ENCODE results near the gene GABRB2.

The GABRB2 gene

GRCh38 chr5:161387121-161387520, 159.4 kb downstream of the GABRB2 start:
- no peak for DNase-seq (ENCODE audit: low spot score)

GRCh38 chr5:161385027-161385426, 161.5 kb downstream of the GABRB2 start:
- no peak for DNase-seq (ENCODE audit: low spot score)

- DNase-seq (ENCODE audit: low spot score), result no peak
Observed at GRCh38 chr5:161382685-161383084, 163.8 kb downstream of the GABRB2 start.

- no peak for DNase-seq (ENCODE audit: low spot score)
Observed at GRCh38 chr5:161380486-161380885, 166.0 kb downstream of the GABRB2 start.

- no peak for DNase-seq (ENCODE audit: low spot score)
Observed at GRCh38 chr5:161378701-161379100, 167.8 kb downstream of the GABRB2 start.

GRCh38 chr5:161376034-161376433, 170.5 kb downstream of the GABRB2 start:
- no peak for DNase-seq (ENCODE audit: low spot score)

- no peak for DNase-seq (ENCODE audit: low spot score)
Observed at GRCh38 chr5:161373345-161373707, 173.2 kb downstream of the GABRB2 start.

GRCh38 chr5:161372682-161373344, 173.7 kb downstream of the GABRB2 start:
- DNase-seq (ENCODE audit: low spot score), result no peak

- DNase-seq (ENCODE audit: low spot score), result no peak
Observed at GRCh38 chr5:161369022-161369421, 177.5 kb downstream of the GABRB2 start.

GRCh38 chr5:161358446-161358845, 188.1 kb downstream of the GABRB2 start:
- no peak for DNase-seq (ENCODE audit: low spot score)

GRCh38 chr5:161344234-161344633, 202.3 kb downstream of the GABRB2 start:
- no peak for DNase-seq (ENCODE audit: low spot score)

- DNase-seq (ENCODE audit: low spot score), result no peak
Observed at GRCh38 chr5:161342886-161343285, 203.6 kb downstream of the GABRB2 start.

GRCh38 chr5:161340012-161340411, 206.5 kb downstream of the GABRB2 start:
- no peak for DNase-seq (ENCODE audit: low spot score)

- no peak for DNase-seq (ENCODE audit: low spot score)
Observed at GRCh38 chr5:161333194-161333880, 213.2 kb downstream of the GABRB2 start.

- no peak for DNase-seq (ENCODE audit: low spot score)
Observed at GRCh38 chr5:161332343-161332742, 214.2 kb downstream of the GABRB2 start.

- DNase-seq (ENCODE audit: low spot score), result no peak
Observed at GRCh38 chr5:161314033-161314432, 232.5 kb downstream of the GABRB2 start.

GRCh38 chr5:161312882-161313281, 233.6 kb downstream of the GABRB2 start:
- DNase-seq (ENCODE audit: low spot score), result no peak

- DNase-seq (ENCODE audit: low spot score), result no peak
Observed at GRCh38 chr5:161311965-161312364, 234.6 kb downstream of the GABRB2 start.

GRCh38 chr5:161311146-161311708, 235.3 kb downstream of the GABRB2 start:
- no peak for DNase-seq (ENCODE audit: low spot score)

GRCh38 chr5:161306351-161306995, 240.1 kb downstream of the GABRB2 start:
- DNase-seq (ENCODE audit: low spot score), result no peak

GRCh38 chr5:161305601-161306000, 240.9 kb downstream of the GABRB2 start:
- no peak for DNase-seq (ENCODE audit: low spot score)

GRCh38 chr5:161302559-161302958, 244.0 kb downstream of the GABRB2 start:
- DNase-seq (ENCODE audit: low spot score), result no peak

- DNase-seq (ENCODE audit: low spot score), result no peak
Observed at GRCh38 chr5:161301586-161301985, 244.9 kb downstream of the GABRB2 start.

Measured in GM03348 (cell line).